Mesenchymal stem cell (in vitro differentiated cells and primary cell): ENCODE results near the gene LIFR.
"Not testable (repeated sequence)": the region's sequence is repeated elsewhere in the genome, so short reads cannot be mapped to it uniquely, and the experiment has no call there.

Experiments
- DNase-seq: peaks from one replicate; pipeline ENCODE4 v3.0.0-alpha.2; 2013
- H2AFZ ChIP-seq: one replicate; pipeline ENCODE4 v1.6.1; 2013; ENCODE audit warnings: low read depth, mild to moderate bottlenecking, control low read depth, inconsistent platforms, low read length, moderate library complexity
- H2AK5ac ChIP-seq: 2 replicates; pipeline ENCODE4 v1.6.1; 2013; ENCODE audit warnings: low read length, moderate library complexity, mild to moderate bottlenecking, inconsistent platforms; ENCODE audit not compliant: severe bottlenecking
- H2BK120ac ChIP-seq: one replicate; pipeline ENCODE4 v1.6.1; 2013; ENCODE audit warnings: low read depth, mild to moderate bottlenecking, inconsistent platforms, low read length, moderate library complexity
- H2BK12ac ChIP-seq, 2 experiments: one replicate each; pipeline ENCODE4 v1.6.1; 2013; ENCODE audit warnings: inconsistent platforms in 2 of 2, low read length in 2 of 2, mild to moderate bottlenecking in 2 of 2, moderate library complexity in 2 of 2, control low read depth in 1 of 2
- H2BK15ac ChIP-seq: one replicate; pipeline ENCODE4 v1.6.1; 2013; ENCODE audit warnings: mild to moderate bottlenecking, low read depth, inconsistent platforms; ENCODE audit not compliant: poor library complexity, severe bottlenecking
- H2BK5ac ChIP-seq: 2 replicates; pipeline ENCODE4 v1.6.1; 2013; ENCODE audit warnings: low read depth, mild to moderate bottlenecking, low read length, control low read depth, inconsistent platforms; ENCODE audit not compliant: poor library complexity, severe bottlenecking
- H3K14ac ChIP-seq, 2 experiments: one replicate each; pipeline ENCODE4 v1.6.1; 2013; ENCODE audit warnings: inconsistent platforms in 2 of 2, low read length in 2 of 2, control low read depth in 1 of 2, mild to moderate bottlenecking in 1 of 2, moderate library complexity in 1 of 2
- H3K18ac ChIP-seq, 2 experiments: one replicate each; pipeline ENCODE4 v1.6.1; 2013; ENCODE audit warnings: inconsistent platforms in 2 of 2, low read length in 2 of 2, control low read depth in 1 of 2, low read depth in 1 of 2, mild to moderate bottlenecking in 1 of 2
- H3K23ac ChIP-seq, 2 experiments: one replicate each; pipeline ENCODE4 v1.6.1; 2013; ENCODE audit warnings: inconsistent platforms in 2 of 2, low read length in 2 of 2, mild to moderate bottlenecking in 2 of 2, moderate library complexity in 2 of 2, control low read depth in 1 of 2
- H3K27ac ChIP-seq: 2 replicates; pipeline ENCODE4 v1.5.1; 2013; ENCODE audit warnings: mild to moderate bottlenecking, moderate library complexity, low read length, control low read depth, inconsistent platforms; ENCODE audit not compliant: poor library complexity, severe bottlenecking
- H3K27me3 ChIP-seq, 2 experiments: 2 replicates each; pipeline versions ENCODE4 v1.6.1 to v1.7.0; 2013; ENCODE audit warnings: low read length in 2 of 2, mild to moderate bottlenecking in 2 of 2, moderate library complexity in 2 of 2, control low read depth in 1 of 2, inconsistent platforms in 1 of 2; ENCODE audit not compliant: control insufficient read depth in 1 of 2, insufficient read depth in 1 of 2
- H3K36me3 ChIP-seq, 2 experiments: 2 replicates each; pipeline versions ENCODE4 v1.6.1 to v1.7.0; 2013; ENCODE audit warnings: low read length in 2 of 2, control low read depth in 1 of 2, inconsistent platforms in 1 of 2, low read depth in 1 of 2, mild to moderate bottlenecking in 1 of 2; ENCODE audit not compliant: insufficient read depth in 2 of 2, control insufficient read depth in 1 of 2
- H3K4ac ChIP-seq, 2 experiments: one replicate each; pipeline ENCODE4 v1.6.1; 2013; ENCODE audit warnings: inconsistent platforms in 2 of 2, low read length in 2 of 2, mild to moderate bottlenecking in 2 of 2, moderate library complexity in 2 of 2, control low read depth in 1 of 2, low read depth in 1 of 2
- H3K4me1 ChIP-seq: 2 replicates; pipeline ENCODE4 v1.6.1; 2013; ENCODE audit warnings: low read depth, low read length, control low read depth; ENCODE audit not compliant: control insufficient read depth, insufficient read depth
- H3K4me2 ChIP-seq: 2 replicates; pipeline ENCODE4 v1.6.1; 2013; ENCODE audit warnings: low read length, mild to moderate bottlenecking, inconsistent platforms; ENCODE audit not compliant: poor library complexity, severe bottlenecking
- H3K4me3 ChIP-seq, 2 experiments: 2 replicates each; pipeline versions ENCODE4 v1.5.1 to v1.7.0; 2013; ENCODE audit warnings: low read length in 2 of 2, mild to moderate bottlenecking in 2 of 2, control low read depth in 1 of 2, low read depth in 1 of 2; ENCODE audit not compliant: insufficient read depth in 1 of 2
- H3K79me1 ChIP-seq: replicated peaks from 2 replicates; pipeline ENCODE4 v1.6.1; 2013; ENCODE audit warnings: mild to moderate bottlenecking, control low read depth, low read length, inconsistent platforms; ENCODE audit not compliant: poor library complexity, severe bottlenecking
- H3K9ac ChIP-seq: 2 replicates; pipeline ENCODE4 v1.7.0; 2013; ENCODE audit warnings: mild to moderate bottlenecking, low read length, moderate library complexity
- H3K9me3 ChIP-seq: 2 replicates; pipeline ENCODE4 v1.7.0; 2013; ENCODE audit warnings: mild to moderate bottlenecking, low read length; ENCODE audit not compliant: control insufficient read depth
- H4K8ac ChIP-seq: one replicate; pipeline ENCODE4 v1.6.1; 2013; ENCODE audit warnings: inconsistent platforms, mild to moderate bottlenecking, low read length, moderate library complexity
- H4K91ac ChIP-seq: one replicate; pipeline ENCODE4 v1.6.1; 2013; ENCODE audit warnings: mild to moderate bottlenecking, low read length, inconsistent platforms
- WGBS: methylation state at CpG from one replicate; pipeline ENCODE4 v1.1.7; 2013; ENCODE audit warnings: mixed read lengths; 5-methylcytosine and 5-hydroxymethylcytosine counted together

The LIFR gene

GRCh38 chr5:38599751-38600150 lies 43.3 kb upstream of the LIFR start:
- not testable (repeated sequence) for H3K23ac ChIP-seq, H2BK120ac ChIP-seq, DNase-seq, H4K8ac ChIP-seq, H2AK5ac ChIP-seq, H2BK12ac ChIP-seq, H3K36me3 ChIP-seq, H3K14ac ChIP-seq, H3K18ac ChIP-seq, H3K27me3 ChIP-seq, H3K9me3 ChIP-seq, H3K4ac ChIP-seq, H3K4me2 ChIP-seq, H4K91ac ChIP-seq, H2BK15ac ChIP-seq, H3K79me1 ChIP-seq, H3K27ac ChIP-seq, H3K9ac ChIP-seq, H3K4me3 ChIP-seq, H2BK5ac ChIP-seq, H2AFZ ChIP-seq
- H3K4me1 ChIP-seq, result peaks cover 22% of the 10 kb centered on the region

GRCh38 chr5:38598994-38599617 lies 42.7 kb upstream of the LIFR start:
- H4K8ac ChIP-seq, result no peak overlapping the region
- peak overlapping the region; percentile 6 for H3K27ac ChIP-seq
- H3K4me3 ChIP-seq, result no peak overlapping the region
- H3K9me3 ChIP-seq, result no peaks in the 10 kb centered on the region
- peak; percentile 77 for DNase-seq
- no peak overlapping the region for H2AFZ ChIP-seq
- no peak overlapping the region for H3K9ac ChIP-seq
- no peak overlapping the region for H2BK15ac ChIP-seq
- peak overlapping the region; percentile 61 for H2AK5ac ChIP-seq
- H3K4me1 ChIP-seq, result peaks cover 22% of the 10 kb centered on the region
- H4K91ac ChIP-seq, result no peak overlapping the region
- no peak overlapping the region for H3K23ac ChIP-seq
- peak overlapping the region in 1 of 2 experiments; percentile 9 for H3K18ac ChIP-seq
- H3K4ac ChIP-seq, result no peak overlapping the region
- H2BK5ac ChIP-seq, result no peak overlapping the region
- H2BK120ac ChIP-seq, result no peak overlapping the region
- H2BK12ac ChIP-seq, result no peak overlapping the region
- H3K79me1 ChIP-seq, result no peaks in the 10 kb centered on the region
- no peaks in the 10 kb centered on the region for H3K27me3 ChIP-seq
- no peak overlapping the region for H3K14ac ChIP-seq
- no peaks in the 10 kb centered on the region for H3K36me3 ChIP-seq
- no peak overlapping the region for H3K4me2 ChIP-seq
- 94% methylated on average over 1 of the region's 2 CpGs for WGBS

GRCh38 chr5:38598296-38598993 lies 42.0 kb upstream of the LIFR start:
- Histone ChIP-seq H2BK12ac (no peak overlapping the region), H2BK15ac (no peak overlapping the region), H3K79me1 (no peaks in the 10 kb centered on the region), H3K9me3 (no peaks in the 10 kb centered on the region), H3K27me3 (peaks cover 0 to 4% of the 10 kb centered on the region in 2 experiments), H4K91ac (no peak overlapping the region), H3K23ac (no peak overlapping the region), H4K8ac (no peak overlapping the region), H3K14ac (no peak overlapping the region), H3K4me1 (peaks cover 19% of the 10 kb centered on the region), H3K4me2 (no peak overlapping the region), H2BK120ac (peak overlapping the region; percentile 39), H2AK5ac (peak overlapping the region; percentile 3), H3K4ac (peak overlapping the region in 1 of 2 experiments; percentile 6), H3K9ac (no peak overlapping the region), H3K27ac (peak overlapping the region; percentile 75), H2AFZ (no peak overlapping the region), H3K36me3 (no peaks in the 10 kb centered on the region), H2BK5ac (no peak overlapping the region), H3K4me3 (no peak overlapping the region), H3K18ac (peak overlapping the region; percentile 3 to 52)
- DNase-seq, result no peak
- WGBS, result 81% methylated on average over 6 of the region's 8 CpGs

GRCh38 chr5:38596981-38597380 lies 40.5 kb upstream of the LIFR start:
- no peak overlapping the region for H3K14ac ChIP-seq
- H3K9ac ChIP-seq, result no peak overlapping the region
- H3K4me3 ChIP-seq, result no peak overlapping the region
- H2BK12ac ChIP-seq, result no peak overlapping the region
- H2AFZ ChIP-seq, result no peak overlapping the region
- no peak overlapping the region for H4K91ac ChIP-seq
- H3K36me3 ChIP-seq, result no peaks in the 10 kb centered on the region
- no peaks in the 10 kb centered on the region for H3K79me1 ChIP-seq
- no peak overlapping the region for H2BK5ac ChIP-seq
- peak overlapping the region; percentile 33 for H2AK5ac ChIP-seq
- H3K23ac ChIP-seq, result no peak overlapping the region
- peaks cover 0 to 4% of the 10 kb centered on the region in 2 experiments for H3K27me3 ChIP-seq
- H3K4me2 ChIP-seq, result no peak overlapping the region
- H2BK15ac ChIP-seq, result peak overlapping the region; percentile 38
- 80% methylated on average over 2 of the region's 2 CpGs for WGBS
- no peak for DNase-seq
- no peak overlapping the region for H2BK120ac ChIP-seq
- no peak overlapping the region for H3K18ac ChIP-seq
- no peak overlapping the region for H3K27ac ChIP-seq
- no peak overlapping the region for H3K4ac ChIP-seq
- H3K9me3 ChIP-seq, result no peaks in the 10 kb centered on the region
- H4K8ac ChIP-seq, result no peak overlapping the region
- peaks cover 16% of the 10 kb centered on the region for H3K4me1 ChIP-seq
